Activated naive CD8-positive, alpha-beta T cell treated with anti-CD3 and anti-CD28 coated beads, Interleukin-2, amount 50 U/mL, for 16 hours (primary cell): ENCODE results near the gene PDZRN4.
"Not testable (repeated sequence)": the region's sequence is repeated elsewhere in the genome, so short reads cannot be mapped to it uniquely, and the experiment has no call there.

ENCODE experiments used
- DNase-seq: peaks from one replicate; pipeline ENCODE4 v3.0.0-alpha.2; 2020; ENCODE audit warnings: low read depth, low spot score

PDZRN4 gene

GRCh38 chr12:41213648-41214047, 25.5 kb downstream of the PDZRN4 start:
- no peak for DNase-seq

- no peak for DNase-seq
Observed at GRCh38 chr12:41217727-41218126, 29.6 kb downstream of the PDZRN4 start.

- no peak for DNase-seq
Observed at GRCh38 chr12:41220931-41221330, 32.8 kb downstream of the PDZRN4 start.

- no peak for DNase-seq
Observed at GRCh38 chr12:41221491-41221890, 33.4 kb downstream of the PDZRN4 start.

DNA sequence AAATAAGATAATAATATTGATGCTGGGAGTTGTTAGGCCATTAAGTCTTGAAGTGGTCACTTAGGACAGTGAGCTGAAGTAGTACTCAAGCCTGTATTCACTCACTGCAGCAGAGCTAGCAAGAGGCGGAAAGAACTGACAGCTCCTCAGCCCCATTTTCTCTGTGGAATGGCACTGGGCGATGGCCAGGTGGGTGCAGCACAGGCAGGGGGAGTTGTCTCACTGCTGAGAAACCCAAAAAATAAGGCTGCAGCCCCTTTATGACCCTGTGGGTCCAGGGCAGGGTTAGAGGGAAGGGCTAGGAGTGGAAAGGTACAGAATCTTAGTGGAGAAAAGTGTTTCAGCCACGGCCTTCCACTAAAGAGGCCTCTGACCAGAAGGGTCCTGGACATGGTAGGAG, 35.5 kb downstream of the PDZRN4 start:
- no peak for DNase-seq

DNA sequence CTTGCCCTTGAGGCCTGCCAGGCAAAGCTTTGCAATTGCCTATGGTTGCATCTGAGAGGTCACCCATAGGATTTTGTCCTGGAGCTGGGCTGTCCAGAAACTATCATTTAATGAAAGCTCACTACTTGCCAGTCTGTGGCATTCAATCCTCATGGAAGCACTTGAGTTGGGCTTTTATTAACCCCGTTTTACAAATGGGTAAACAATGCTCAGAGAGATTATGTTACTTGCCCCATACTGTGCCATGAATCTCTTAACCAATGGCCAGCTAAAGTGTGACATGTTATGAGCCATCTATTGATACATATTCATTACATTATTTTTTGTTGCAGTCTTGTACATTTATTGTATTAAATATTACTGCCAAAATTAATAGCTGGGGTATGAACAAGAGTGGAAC, 35.9 kb downstream of the PDZRN4 start:
- no peak for DNase-seq

DNA sequence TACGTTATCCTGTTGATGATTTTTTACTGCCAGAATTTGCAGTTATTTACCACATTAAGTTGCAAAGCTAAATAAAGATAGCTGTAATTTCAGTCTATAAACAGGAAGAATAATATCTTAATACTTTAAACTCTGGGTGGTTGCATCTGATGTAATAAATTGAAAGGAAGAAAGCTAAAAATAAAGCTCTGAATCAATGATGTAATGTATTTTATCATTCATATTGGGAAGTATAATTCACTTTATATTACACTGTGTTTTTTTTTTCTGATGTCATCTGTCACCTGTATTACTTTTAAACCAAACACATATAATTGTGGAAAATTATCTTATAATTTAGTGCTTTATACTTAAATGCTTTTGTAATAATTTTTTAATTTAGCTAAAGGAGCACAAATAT, 37.1 kb downstream of the PDZRN4 start:
- no peak for DNase-seq

DNA sequence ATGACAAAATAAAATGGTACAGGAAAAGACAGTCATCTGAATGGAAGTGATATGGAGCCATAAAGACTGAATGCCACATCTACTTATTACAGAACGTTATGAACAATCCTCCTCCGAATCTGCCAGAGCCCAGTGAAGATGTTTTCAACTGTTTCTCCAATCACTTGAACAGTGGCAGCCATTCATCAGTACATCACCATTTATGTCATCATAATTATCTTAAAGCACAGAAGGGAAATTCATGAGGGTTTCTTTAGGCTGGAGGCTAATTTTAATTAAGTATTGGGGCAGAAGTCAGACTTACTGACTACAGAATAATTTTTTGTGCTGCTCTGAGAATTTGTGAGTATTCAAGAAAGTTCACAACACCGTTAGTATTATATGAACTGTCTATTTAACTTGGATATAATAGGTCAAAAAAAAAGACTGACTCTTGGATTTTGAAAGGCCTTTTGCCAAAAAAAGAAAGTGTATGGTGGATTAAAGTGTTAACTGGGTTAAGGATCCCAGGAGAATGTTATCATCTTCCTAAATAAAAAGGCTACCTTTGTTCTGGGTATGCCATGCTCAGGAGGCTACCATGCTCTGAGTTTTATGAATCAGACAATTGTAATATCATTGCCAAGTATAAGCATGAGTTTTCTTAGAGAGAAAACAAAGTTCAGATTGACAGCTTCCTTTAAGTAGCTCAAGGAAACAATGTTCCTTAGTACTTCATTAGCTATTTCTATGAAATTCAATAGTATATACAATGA, 40.1 kb downstream of the PDZRN4 start:
- DNase-seq, result no peak

DNA sequence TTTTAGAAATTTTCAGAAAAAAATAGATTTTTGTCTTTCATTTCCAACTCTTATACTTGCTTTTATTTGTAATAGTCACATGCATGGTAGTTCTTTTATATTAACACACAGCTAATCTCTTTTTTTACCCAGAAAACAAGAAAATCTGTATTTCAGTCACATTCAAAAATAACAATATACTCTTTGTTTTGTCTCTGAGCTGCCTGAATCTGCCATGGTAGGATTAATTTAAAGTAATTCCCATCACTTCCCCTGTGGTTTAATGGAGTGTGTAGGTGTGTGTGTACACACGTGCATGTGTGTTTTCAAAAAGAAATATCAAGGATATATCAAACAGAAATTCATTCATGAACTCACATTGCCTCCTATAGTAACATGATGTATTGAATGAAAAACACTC, 42.6 kb downstream of the PDZRN4 start:
- no peak for DNase-seq

DNA sequence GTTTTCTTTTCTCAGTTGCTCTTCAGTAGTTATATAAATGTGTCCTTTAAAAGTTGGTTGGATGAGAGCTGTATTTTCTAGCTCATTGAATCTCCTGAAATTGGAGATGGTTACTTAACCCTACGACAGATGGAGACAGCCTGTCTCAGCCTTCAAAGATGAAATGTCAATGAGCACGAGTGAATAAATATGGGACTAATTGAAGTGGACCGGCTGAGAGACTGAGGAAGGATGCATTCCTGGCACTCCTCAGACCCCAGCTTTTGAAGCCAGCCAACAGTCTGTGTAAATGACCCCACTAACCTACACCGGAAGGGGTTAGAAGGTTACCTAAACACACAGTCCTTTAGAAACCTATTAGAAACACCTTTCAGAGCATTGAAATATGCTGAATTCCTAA, 46.6 kb downstream of the PDZRN4 start:
- no peak for DNase-seq

- no peak for DNase-seq
Observed at GRCh38 chr12:41242603-41243002, 54.5 kb downstream of the PDZRN4 start.

GRCh38 chr12:41248391-41248790, 60.3 kb downstream of the PDZRN4 start:
- DNase-seq, result no peak

DNA sequence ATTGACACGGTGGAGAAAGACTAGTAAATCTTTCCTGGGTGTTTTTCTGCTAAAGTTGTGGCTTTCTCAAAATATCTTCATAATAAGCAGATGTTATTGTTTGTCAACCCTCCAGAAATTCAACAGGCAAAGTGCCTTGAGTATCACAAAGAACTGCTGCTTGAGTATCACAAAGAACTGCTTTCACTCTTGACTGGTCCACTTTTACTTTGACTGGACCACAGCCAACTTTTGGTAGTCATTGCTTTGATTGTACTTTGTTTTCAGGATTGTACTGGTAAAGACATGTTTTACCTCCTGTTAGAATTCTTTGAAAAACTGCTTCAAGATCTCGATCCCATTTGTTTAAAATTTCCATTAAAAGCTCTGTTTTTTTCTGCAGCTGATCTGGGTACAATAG, 62.6 kb downstream of the PDZRN4 start:
- DNase-seq, result no peak

- DNase-seq, result no peak
Observed at GRCh38 chr12:41254004-41254914, 66.1 kb downstream of the PDZRN4 start.

GRCh38 chr12:41263196-41263595, 75.1 kb downstream of the PDZRN4 start:
- DNase-seq, result not testable (repeated sequence)

DNA sequence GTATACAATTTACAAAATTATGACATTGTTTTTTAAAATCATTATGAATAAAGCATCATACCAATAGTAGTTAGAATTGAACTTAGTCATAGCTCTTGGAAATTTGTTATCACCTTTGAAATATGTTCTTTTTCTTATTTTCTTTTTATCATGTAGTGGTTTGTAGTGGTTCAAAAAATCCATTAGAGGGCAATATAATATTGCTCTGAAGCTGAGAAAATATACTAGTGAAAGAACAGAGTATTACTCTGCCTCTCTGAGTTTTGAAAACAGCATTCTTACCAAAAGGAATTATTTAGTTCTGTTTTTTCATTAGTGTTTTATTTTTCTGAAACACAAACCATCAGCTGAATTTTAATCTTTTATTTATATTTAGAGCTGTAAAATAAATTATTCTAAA, 76.2 kb downstream of the PDZRN4 start:
- no peak for DNase-seq

GRCh38 chr12:41269056-41269455, 80.9 kb downstream of the PDZRN4 start:
- no peak for DNase-seq

GRCh38 chr12:41271489-41271888, 83.4 kb downstream of the PDZRN4 start:
- DNase-seq, result no peak

DNA sequence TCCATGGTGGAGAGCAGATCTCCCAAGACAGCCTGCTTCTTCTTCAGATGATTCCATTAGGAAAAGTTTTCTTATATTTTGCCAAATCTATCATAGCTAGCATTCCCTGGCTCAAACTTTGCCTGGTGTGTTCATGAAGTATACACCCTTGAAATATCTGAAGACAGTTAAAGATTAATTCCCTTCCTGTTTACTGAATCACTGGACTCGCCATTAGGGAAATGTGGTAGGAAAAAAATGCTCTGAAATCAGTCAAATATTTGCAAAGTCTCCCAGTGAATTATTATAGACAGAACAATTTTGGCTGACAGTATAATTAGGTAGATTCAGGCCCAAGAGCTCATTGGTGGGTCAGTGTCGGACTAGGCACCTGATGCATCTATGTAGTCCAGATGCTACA, 86.5 kb downstream of the PDZRN4 start:
- no peak for DNase-seq

GRCh38 chr12:41277100-41277945, 89.2 kb downstream of the PDZRN4 start:
- DNase-seq, result no peak

DNA sequence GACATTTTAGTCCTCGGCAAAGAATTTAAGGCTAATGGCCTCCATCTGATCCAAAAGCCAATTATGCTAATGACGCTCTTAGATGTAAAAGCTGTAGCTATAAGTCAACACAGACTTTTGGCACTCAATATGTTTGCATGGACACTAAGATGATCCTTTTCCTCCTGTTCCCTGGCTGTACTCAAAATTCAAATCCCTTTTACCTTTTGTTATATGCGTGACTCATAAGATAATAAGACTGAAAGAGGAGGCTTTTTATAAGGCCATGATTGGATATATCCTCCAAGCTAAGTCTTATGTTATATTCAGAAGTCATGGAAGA, 89.8 kb downstream of the PDZRN4 start:
- no peak for DNase-seq
